WI38 (cell line): Measurements from ENCODE around the gene MAP1LC3B2.
A peak's percentile ranks its signal among the peaks of the same experiment; 100 is the strongest.

Experiments used
- H3K4me3 ChIP-seq: 2 replicates; pipeline ENCODE4 v1.5.1; 2011; ENCODE audit warnings: low read depth, mild to moderate bottlenecking, control low read depth, low read length
- CTCF ChIP-seq: IDR thresholded peaks from 2 replicates; pipeline ENCODE4 v1.5.1; 2012; ENCODE audit warnings: low read depth, mild to moderate bottlenecking, control low read depth, low read length

Gene MAP1LC3B2

GRCh38 chr12:116595186-116595585 lies 36.0 kb downstream of the MAP1LC3B2 start:
- TF ChIP-seq CTCF = no peak
- H3K4me3 ChIP-seq = no peak overlapping the region

GRCh38 chr12:116595672-116596071 lies 36.5 kb downstream of the MAP1LC3B2 start:
- no peak for TF ChIP-seq CTCF
- H3K4me3 ChIP-seq = no peak overlapping the region

GRCh38 chr12:116597886-116598285 lies 38.7 kb downstream of the MAP1LC3B2 start:
- H3K4me3 ChIP-seq = no peak overlapping the region
- TF ChIP-seq CTCF = no peak

- TF ChIP-seq CTCF = no peak
- H3K4me3 ChIP-seq = no peak overlapping the region
These were observed 39.4 kb downstream of the MAP1LC3B2 start for GRCh38 chr12:116598311-116599284.

GRCh38 chr12:116599285-116600136 lies 40.3 kb downstream of the MAP1LC3B2 start:
- peak; percentile 62 for TF ChIP-seq CTCF
- peak overlapping the region; percentile 10; the same call in 1 of the 2 replicates for H3K4me3 ChIP-seq

GRCh38 chr12:116600959-116601918 lies 42.1 kb downstream of the MAP1LC3B2 start:
- TF ChIP-seq CTCF = no peak
- no peak overlapping the region for H3K4me3 ChIP-seq
